Right hindlimb (tissue), 1 donor: ENCODE results near the gene DLX1.

Source experiments
- DNase-seq: peaks from one replicate; pipeline ENCODE4 v3.0.0-alpha.2; 2018

The DLX1 gene

DNA sequence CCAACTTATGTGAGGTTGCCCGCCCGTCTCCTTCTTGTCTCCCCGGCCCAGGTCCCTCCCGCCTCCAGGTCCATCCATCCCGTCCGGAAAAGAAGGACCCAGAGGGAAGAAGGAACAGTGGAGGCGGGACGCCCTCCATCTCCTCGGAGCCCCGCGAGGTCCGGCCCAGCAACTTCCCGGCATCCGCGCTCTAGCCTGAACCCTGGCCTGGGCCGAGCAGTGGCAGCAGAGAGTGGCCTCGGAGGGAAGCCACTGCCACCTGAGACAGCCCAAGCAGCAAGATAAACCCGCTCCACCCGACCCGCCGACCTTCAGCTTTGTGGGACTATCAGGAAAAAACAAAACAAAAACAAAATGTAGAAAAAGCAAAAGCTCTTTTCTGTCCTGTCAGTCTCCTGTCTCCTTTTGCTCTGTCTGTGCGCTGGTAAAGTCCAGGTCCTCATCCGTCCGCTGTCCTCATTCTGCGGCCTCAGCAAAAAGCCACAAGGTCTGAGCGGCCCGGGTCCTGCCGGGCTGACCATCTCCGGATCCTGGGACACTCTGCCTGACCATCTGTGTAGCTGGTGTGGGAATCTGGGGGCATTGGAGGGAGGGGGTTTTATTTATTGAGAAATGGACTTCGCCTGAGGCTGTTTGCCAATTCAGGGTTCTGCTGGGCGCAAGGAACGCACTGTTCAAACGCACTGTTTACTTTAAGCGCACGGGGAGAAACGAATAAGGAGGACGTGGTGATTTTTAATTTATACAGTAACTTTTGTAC lies 3.1 kb downstream of the DLX1 start:
- peak; percentile 22 for DNase-seq

GRCh38 chr2:172089005-172089504 lies 3.7 kb downstream of the DLX1 start:
- DNase-seq, result peak; percentile 28

GRCh38 chr2:172089633-172090032 lies 4.3 kb downstream of the DLX1 start:
- no peak for DNase-seq

DNA sequence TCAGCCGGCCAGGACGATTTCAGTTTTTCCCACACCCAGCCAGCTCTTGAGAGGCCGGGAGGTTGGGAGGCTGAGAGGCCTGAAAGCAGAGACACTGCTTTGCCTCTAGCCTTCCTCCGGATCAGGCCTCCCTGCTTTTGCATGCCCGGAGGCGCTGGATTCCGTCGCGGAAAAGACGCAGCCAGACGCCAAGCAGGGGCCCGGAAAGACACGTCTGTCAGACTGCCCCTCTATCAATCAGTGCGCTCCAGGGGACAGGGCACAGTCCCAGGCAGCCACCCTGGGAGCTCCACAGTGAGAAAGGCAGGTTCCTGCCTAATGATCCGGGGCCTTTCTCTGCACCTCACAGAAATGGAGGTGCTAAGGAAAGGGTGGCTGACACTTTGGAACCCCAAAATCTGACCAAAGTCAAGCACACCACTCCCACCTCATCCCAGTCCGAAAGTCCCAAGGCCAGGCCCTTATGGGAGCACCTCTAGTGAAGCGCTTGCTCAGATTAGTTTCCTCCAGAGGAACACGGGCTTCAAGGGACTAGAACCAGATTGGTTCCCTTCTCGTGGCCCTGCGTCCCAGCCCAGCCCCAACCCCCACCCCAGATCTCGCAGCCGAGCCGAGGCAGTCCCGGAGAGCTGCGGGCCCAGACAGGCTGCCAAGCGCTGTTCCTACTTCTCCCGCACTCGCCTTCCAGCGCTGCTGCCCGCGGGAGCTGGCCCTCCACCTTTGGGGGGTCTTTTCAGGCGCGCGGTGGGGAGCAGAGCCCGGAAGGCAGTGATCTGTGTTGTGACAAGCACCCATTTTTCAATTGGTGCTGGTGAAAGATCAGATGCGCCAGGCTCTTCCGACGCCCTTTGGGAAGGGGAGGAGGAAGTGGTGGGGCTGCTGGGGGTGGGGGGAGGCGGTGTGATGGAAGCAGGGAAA lies 5.0 kb downstream of the DLX1 start:
- peak; percentile 20 for DNase-seq

GRCh38 chr2:172091000-172091641 lies 5.8 kb downstream of the DLX1 start:
- peak; percentile 27 for DNase-seq

DNA sequence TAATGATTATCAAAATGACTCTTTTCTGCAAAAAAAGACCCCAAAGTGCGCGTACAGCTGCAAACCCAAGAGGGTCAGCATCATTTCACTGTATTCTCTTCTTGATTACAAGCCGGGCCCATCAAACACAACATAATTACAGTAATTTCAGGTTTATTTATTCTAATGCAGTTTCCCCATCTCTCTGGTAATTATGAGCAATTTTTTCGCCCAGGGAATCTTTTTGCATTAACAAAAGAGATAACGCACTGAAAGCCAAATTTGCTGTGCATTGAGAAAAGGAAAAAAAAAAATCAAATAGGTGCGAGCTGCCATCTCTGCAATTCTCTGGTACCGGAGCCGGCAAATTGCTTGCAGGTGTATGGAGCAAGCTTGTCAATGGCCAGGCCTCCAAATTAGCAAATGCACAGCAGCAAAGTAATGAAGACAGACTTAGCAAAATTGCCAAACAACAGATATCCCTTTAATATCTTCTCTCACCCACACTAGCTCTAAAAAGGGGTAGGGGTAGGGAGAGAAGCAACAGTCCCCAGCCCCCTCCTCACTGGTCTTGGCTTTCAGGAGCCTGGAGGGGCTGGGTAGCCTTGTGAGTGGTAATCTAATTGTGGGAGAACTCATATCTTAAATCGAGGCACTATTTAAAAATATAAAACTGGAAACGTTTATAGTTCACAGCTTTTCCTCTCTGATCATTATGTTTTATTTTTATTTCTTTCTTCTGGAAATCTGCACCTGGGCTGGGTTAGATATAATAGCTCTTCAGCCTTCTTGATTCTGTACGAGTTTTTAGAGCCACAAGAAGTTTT lies 6.7 kb downstream of the DLX1 start:
- no peak for DNase-seq

DNA sequence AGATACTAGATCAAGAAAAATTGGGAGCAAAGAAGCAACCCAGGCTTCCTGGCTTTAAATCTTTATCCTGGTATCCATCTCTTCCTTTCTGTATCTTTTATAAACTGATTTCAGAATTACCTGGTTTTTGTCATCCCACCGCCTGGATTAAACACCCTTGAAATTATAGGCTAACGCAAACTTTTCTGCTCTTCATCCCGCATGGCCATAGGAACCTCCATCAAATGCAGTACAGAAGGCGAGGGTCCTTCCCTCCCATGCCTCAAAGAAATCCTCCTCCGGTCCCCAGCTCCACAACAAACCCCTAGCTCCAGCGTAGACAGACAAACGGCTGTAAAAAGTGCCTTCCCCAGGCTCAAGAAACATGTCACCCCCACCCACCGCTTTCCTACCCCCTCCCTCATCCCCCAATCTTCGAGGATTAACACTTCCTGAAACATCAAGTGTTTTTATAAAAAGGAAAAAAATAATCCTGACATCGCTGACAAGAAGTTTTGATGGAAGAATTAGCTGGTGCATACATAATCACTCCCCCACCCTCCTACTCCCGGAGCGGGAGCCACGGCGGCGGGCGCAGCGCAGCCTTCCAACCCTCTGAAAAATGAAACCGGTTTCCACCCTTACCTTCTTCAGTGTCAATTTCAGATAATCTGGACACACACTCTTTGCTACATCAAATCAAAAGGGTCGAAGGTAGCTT lies 7.6 kb downstream of the DLX1 start:
- DNase-seq, result peak; percentile 32

DNA sequence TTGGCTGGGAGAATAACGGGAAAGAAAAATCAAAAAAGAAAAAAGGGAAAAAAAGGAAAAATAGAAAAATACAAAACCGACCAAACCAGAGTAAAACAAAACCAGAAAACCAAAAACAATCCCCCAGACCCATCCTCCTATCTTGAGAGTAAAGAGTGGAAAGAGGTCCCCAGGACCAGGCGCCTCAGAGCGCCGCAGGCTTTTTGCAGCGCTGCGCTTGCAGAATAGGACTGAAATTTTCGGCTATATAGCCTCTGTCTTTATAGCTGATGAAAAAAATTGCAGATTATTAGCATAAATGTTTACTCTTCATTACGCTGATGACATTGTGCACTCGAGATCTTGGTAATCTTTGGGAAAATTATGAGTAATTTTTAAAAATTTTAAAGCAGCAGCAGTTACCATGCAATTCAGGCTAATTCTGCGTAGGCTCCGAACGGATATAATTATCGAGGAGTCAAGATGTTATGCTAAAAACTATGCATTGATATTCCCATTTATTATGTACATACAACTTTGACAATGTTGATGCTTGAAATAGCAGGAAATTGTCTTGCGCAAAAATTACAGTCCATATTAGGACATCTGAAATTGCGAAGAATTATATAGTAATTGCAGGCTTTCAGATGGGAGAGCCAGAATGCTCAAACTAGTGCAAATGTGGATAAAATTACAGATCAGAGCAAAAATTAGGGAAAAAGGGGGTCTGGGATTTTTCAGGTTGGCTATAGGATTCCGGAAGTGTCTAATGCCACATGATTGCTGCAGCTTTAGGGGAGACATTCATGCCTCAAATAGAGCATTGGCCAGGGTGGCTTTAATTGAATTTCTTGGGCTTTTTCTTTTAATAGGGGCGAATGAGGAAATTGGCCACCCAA lies 8.3 kb downstream of the DLX1 start:
- no peak for DNase-seq

GRCh38 chr2:172094294-172095145 lies 9.2 kb downstream of the DLX1 start:
- DNase-seq, result peak; percentile 41

DNA sequence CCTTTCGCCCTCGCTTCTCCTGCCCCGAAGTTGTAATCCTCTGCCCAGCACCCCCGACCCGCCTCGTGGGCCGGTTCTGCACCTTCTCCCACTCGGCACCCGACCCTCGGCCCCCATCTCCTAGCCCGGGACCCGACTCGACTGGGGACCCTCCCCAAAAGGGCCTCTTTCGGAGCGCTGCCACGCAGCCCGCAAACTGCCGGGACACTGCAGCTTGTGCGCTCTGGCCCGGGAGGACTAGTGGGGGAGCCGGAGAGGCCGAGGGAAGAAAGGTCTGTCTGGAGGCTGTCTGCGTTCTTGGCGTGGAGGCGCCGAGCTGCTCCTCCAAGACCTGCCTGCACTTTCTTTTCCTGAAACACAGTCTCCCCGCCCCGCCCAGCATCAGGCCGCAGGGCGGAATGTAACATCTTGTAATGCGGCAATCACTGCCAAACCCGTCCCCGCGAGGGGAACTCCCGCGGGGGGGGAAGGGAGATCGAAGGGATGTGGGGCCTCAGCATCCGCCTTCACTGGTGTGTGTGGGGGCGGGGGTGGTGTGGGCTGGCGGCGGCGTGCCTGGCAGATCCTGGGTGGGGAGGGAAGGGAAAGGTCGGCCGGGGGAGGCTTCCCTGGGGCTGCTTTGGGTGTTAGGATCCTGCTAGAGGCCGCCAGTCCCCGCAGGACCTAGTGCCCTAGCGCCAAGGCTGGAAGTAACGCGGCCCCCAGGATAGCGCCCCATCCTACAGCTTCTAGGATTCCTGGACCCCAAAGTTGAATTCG lies 10.0 kb downstream of the DLX1 start:
- DNase-seq, result peak; percentile 66

- DNase-seq, result peak; percentile 22
Measured at GRCh38 chr2:172095905-172096625, 10.8 kb downstream of the DLX1 start.

- DNase-seq, result peak; percentile 48
Measured at GRCh38 chr2:172096626-172097547, 11.6 kb downstream of the DLX1 start.

GRCh38 chr2:172097557-172098131 lies 12.3 kb downstream of the DLX1 start:
- peak; percentile 19 for DNase-seq

GRCh38 chr2:172098287-172098649 lies 13.0 kb downstream of the DLX1 start:
- DNase-seq, result no peak

DNA sequence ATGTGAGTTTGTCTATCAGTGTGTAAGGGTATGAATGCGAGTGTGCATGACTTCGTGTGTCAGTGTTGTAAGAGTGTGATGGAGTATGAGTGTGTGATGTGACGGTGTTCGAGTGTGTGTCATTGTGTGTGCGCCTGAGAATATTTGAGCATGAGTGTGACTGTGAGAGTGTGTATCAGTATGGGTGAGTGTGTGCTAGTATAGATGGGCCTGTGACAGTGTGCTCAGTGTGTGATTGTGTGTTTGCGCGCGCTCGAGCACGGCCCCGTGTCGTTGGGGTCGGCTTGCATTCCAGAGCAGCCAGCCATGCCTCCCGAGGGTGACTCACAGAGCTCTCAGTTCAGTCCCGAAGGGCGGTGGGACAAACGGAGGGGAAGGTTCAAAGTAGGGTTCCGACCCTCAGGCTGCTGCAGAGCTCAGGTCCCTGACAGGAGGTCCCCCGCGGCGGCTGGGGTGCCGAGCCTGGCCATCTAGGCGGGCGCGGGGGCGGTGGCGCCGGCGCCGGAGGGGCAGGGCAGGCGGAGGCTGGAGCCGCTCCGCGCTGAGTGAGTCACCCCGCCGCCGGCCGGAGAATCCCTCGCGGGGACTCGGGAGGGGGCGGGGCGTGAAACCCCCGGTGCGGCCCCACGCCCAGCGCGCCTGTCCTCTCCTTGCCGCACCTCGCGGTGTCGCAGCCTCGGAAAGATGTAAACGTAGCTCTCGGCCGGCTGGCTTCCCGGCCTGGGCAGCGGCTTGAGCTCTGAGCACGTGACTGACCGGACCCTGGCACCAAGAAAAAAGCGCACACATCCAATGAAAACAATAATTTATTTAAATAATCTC lies 13.6 kb downstream of the DLX1 start:
- DNase-seq, result peak; percentile 59
